GM12878 (cell line): ENCODE data around the gene WDR48.

Source experiments
- EP300 ChIP-seq, 2 experiments: fragments of 150-350 bp in 1 of 2; IDR thresholded peaks; 2 replicates each; pipeline ENCODE4 v1.6.1; 2011 to 2012; ENCODE audit warnings: low read depth in 2 of 2, low read length in 2 of 2, borderline replicate concordance in 1 of 2, improper control_type of control experiment in 1 of 2, inconsistent platforms in 1 of 2; ENCODE audit not compliant: control insufficient read depth in 1 of 2
- EZH2 ChIP-seq: IDR thresholded peaks from 2 replicates; pipeline ENCODE4 v1.6.1; 2012; ENCODE audit warnings: low read depth, mild to moderate bottlenecking, control low read depth, inconsistent platforms, low read length, borderline replicate concordance; ENCODE audit not compliant: control insufficient read depth
- FOXM1 ChIP-seq: IDR thresholded peaks from 2 replicates; pipeline ENCODE4 v1.6.1; 2012; ENCODE audit warnings: low read depth, mild to moderate bottlenecking, inconsistent platforms, low read length, moderate library complexity
- GABPA ChIP-seq: IDR thresholded peaks from 2 replicates; pipeline ENCODE4 v1.6.1; 2014; ENCODE audit warnings: antibody characterized with exemption, low read depth, mild to moderate bottlenecking, inconsistent platforms
- NFYA ChIP-seq: IDR thresholded peaks from 2 replicates; pipeline ENCODE4 v1.6.1; 2011; ENCODE audit warnings: low read depth, mild to moderate bottlenecking, low read length, improper control_type of control experiment, borderline replicate concordance
- PAX5 ChIP-seq: IDR thresholded peaks from 2 replicates; pipeline ENCODE4 v1.6.1; 2011; ENCODE audit warnings: low read depth, low read length, borderline replicate concordance
- POLR2A ChIP-seq: IDR thresholded peaks from 2 replicates; pipeline ENCODE4 v1.6.1; 2011; ENCODE audit warnings: low read depth, mild to moderate bottlenecking, low read length
- RAD51 ChIP-seq: fragments of 450-650 bp; IDR thresholded peaks from 2 replicates; pipeline ENCODE4 v1.6.1; 2016; ENCODE audit warnings: moderate library complexity, mild to moderate bottlenecking, inconsistent platforms
- SIN3A ChIP-seq: IDR thresholded peaks from 2 replicates; pipeline ENCODE4 v1.6.1; 2012; ENCODE audit warnings: low read depth, low read length, improper control_type of control experiment
- TARDBP ChIP-seq: IDR thresholded peaks from 2 replicates; pipeline ENCODE4 v1.6.1; 2016; ENCODE audit warnings: borderline replicate concordance
- TBL1XR1 ChIP-seq: IDR thresholded peaks from 2 replicates; pipeline ENCODE4 v1.6.1; 2012; ENCODE audit warnings: low read depth, low read length, improper control_type of control experiment
- TF ChIP-seq, protein P1 (sequence below), 3 experiments: IDR thresholded peaks in 2 of 3; conservative IDR thresholded peaks in 1 of 3; 2 replicates each; pipeline ENCODE4 v1.5.1; 2011; ENCODE audit warnings: low read depth in 3 of 3, low read length in 3 of 3, mild to moderate bottlenecking in 3 of 3, control low read depth in 2 of 3, moderate library complexity in 2 of 3, inconsistent platforms in 1 of 3, mixed read lengths in 1 of 3; ENCODE audit not compliant: control insufficient read depth in 2 of 3, insufficient read depth in 1 of 3; ENCODE audit errors: extremely low read depth in 1 of 3

DNA sequence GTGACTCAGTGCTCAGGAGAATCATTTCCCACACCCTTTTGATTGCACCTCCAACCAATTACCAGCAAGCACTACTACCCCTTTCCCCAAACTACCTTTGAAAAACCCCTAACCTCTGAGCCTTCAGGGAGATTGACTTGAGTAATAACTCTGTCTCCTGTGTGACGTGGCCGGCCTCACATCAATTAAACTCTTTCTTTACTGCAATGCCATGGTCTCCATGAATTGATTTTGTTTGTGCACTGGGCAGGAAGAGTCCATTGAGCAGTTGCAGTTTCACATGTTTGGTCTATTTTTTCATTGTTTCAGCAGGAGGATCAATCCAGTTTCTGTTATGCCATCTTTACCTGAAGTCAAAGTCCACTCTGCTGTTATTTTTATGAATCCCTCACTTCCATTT is 32.5 kb upstream of the WDR48 start:
- TF ChIP-seq GABPA, result no peak
- peak in 1 of 2 experiments; percentile 53; a peak in 1 of 4 replicates for TF ChIP-seq EP300 (IDR thresholded peaks at IDR 0.05; ENCODE audit: borderline replicate concordance in 1 of 2, control insufficient read depth in 1 of 2, low read depth in 2 of 2, low read length in 2 of 2)
- TF ChIP-seq NFYA, result no peak
- TF ChIP-seq, protein P1, sequence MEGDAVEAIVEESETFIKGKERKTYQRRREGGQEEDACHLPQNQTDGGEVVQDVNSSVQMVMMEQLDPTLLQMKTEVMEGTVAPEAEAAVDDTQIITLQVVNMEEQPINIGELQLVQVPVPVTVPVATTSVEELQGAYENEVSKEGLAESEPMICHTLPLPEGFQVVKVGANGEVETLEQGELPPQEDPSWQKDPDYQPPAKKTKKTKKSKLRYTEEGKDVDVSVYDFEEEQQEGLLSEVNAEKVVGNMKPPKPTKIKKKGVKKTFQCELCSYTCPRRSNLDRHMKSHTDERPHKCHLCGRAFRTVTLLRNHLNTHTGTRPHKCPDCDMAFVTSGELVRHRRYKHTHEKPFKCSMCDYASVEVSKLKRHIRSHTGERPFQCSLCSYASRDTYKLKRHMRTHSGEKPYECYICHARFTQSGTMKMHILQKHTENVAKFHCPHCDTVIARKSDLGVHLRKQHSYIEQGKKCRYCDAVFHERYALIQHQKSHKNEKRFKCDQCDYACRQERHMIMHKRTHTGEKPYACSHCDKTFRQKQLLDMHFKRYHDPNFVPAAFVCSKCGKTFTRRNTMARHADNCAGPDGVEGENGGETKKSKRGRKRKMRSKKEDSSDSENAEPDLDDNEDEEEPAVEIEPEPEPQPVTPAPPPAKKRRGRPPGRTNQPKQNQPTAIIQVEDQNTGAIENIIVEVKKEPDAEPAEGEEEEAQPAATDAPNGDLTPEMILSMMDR (IDR thresholded peaks at IDR 0.05 in 2 of 3, conservative IDR thresholded peaks at IDR 0.05 in 1 of 3; ENCODE audit: control insufficient read depth in 2 of 3, extremely low read depth in 1 of 3, insufficient read depth in 1 of 3, low read depth in 3 of 3, low read length in 3 of 3), result no peak
- TF ChIP-seq POLR2A, result no peak
- no peak for TF ChIP-seq TARDBP
- TF ChIP-seq TBL1XR1, result no peak
- no peak for TF ChIP-seq SIN3A
- no peak for TF ChIP-seq FOXM1
- no peak for TF ChIP-seq EZH2
- no peak for TF ChIP-seq PAX5
- TF ChIP-seq RAD51, result no peak
